ENCODE results near the gene PPP1R1C. TPM values are rescaled to one million over a fixed set of nuclear protein-coding genes. Genes with fewer than 3 reads are reported as not detected.
A peak's percentile ranks its signal among the peaks of the same experiment; 100 is the strongest.

PPP1R1C gene, protein sequence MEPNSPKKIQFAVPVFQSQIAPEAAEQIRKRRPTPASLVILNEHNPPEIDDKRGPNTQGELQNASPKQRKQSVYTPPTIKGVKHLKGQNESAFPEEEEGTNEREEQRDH
- total RNA-seq (ENCODE audit: unreplicated experiment) = 13.8 TPM
- long read RNA-seq, partial matches to known transcripts = 3 of 5 reads
- long read RNA-seq, other reads (novel, unspliced or antisense) = 1 of 5 reads

DNA sequence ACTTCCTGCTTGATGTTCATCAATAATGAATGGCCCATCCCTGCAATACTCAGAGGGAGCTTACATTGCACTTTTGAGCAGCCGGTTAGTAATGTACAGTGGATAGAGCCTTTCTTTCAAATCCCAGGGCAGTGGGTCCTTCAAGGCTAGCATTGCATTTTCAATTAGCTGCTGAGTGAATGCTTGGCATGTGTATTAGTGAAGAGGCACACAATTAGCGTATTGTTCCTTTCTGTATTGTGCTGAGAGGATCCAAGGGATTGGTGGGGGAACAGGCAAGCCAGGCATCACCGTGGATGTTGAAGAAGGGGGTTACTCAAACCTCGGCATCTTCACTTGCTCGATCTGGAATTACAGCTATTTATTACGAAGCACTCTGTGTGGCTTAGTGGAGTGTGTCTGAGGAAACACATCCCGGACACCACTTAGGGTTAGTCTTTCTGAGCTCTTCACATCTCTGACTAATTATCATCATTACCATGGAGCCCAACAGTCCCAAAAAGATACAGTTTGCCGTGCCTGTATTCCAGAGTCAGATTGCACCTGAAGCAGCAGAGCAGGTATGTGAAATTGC, at the start of gene PPP1R1C:
PPP1R1C (plus strand) TSS at position 222 of the 574 bp plus-strand sequence; CDS start at position 480, 258 bp downstream.
- Mint-ChIP-seq H3K36me3 (ENCODE audit: unreplicated experiment) (no peaks in the 10 kb centered on the region), H3K4me3 (ENCODE audit: unreplicated experiment) (peak within 1 kb of the TSS; percentile 68), H3K4me1 (ENCODE audit: low read depth, unreplicated experiment) (peaks cover 21% of the 10 kb centered on the region), H3K9me3 (ENCODE audit: unreplicated experiment) (no peaks in the 10 kb centered on the region), H3K27ac (ENCODE audit: unreplicated experiment) (peak within 1 kb of the TSS; percentile 91), H3K27me3 (ENCODE audit: unreplicated experiment) (no peaks in the 10 kb centered on the region)
- no peak for DNase-seq
- TF ChIP-seq, protein P1, sequence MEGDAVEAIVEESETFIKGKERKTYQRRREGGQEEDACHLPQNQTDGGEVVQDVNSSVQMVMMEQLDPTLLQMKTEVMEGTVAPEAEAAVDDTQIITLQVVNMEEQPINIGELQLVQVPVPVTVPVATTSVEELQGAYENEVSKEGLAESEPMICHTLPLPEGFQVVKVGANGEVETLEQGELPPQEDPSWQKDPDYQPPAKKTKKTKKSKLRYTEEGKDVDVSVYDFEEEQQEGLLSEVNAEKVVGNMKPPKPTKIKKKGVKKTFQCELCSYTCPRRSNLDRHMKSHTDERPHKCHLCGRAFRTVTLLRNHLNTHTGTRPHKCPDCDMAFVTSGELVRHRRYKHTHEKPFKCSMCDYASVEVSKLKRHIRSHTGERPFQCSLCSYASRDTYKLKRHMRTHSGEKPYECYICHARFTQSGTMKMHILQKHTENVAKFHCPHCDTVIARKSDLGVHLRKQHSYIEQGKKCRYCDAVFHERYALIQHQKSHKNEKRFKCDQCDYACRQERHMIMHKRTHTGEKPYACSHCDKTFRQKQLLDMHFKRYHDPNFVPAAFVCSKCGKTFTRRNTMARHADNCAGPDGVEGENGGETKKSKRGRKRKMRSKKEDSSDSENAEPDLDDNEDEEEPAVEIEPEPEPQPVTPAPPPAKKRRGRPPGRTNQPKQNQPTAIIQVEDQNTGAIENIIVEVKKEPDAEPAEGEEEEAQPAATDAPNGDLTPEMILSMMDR (IDR thresholded peaks at IDR 0.05; ENCODE audit: partially characterized antibody, unreplicated experiment) = no peak

DNA sequence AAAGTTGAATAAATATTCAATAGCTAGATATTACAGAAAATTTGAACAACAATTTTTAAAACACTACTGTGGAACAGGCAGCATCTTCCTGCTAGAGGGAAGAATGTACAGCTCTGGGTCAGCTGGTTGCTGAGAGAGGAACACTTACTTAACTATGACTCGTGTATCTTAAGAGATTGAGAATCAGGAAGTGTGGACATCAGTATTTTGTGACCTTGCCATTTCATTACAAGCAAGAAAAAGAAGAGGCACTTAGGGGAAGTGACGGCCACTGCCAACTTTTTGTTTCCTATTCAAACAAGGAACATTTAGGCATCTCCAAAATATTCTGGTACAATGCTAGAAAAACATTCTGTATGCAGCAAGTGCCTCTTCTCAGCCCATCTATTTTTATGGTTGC, 48.2 kb upstream of the PPP1R1C start:
- Mint-ChIP-seq H3K36me3 (ENCODE audit: unreplicated experiment) (no peaks in the 10 kb centered on the region), H3K9me3 (ENCODE audit: unreplicated experiment) (no peaks in the 10 kb centered on the region), H3K4me1 (ENCODE audit: low read depth, unreplicated experiment) (no peaks in the 10 kb centered on the region), H3K27me3 (ENCODE audit: unreplicated experiment) (no peaks in the 10 kb centered on the region), H3K27ac (ENCODE audit: unreplicated experiment) (no peak overlapping the region), H3K4me3 (ENCODE audit: unreplicated experiment) (no peak overlapping the region)
- TF ChIP-seq, protein P1 (IDR thresholded peaks at IDR 0.05; ENCODE audit: partially characterized antibody, unreplicated experiment) = no peak
- DNase-seq = no peak

DNA sequence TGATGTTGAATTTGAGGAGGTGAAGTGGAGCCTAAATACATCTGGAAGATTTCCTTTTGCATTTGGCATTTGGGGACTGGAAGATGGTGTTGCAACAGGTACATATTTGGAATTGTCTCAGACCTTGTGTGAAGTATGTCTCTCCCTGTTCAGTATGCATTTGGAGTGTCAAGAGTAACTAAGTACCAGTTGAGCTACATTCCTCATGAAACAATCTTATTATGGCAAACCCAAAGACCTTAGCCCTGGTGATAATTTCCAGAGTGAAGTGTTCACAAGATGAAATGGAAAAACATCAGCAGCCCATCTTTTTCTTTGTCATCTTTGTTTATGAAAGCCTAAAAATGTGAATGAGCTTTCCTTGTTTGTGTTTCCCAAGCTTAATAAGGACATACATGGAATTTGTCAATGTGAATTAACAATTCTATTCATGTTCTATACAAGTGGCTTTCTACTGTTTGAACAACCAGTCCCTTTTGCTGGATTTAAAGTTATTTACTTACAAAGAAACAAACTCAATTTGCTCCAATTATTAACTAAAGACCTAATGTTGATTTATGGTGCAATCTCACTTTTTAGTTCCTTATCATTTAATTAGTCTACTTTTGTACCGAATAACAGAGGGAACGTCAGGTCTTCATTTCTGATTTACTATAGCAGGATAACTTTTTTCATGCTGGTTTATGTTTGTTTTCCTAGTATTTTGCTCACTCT, 42.1 kb upstream of the PPP1R1C start:
- no peak for DNase-seq
- no peaks in the 10 kb centered on the region for H3K27me3 Mint-ChIP-seq (ENCODE audit: unreplicated experiment)
- H3K27ac Mint-ChIP-seq (ENCODE audit: unreplicated experiment) = no peak overlapping the region
- TF ChIP-seq, protein P1 (IDR thresholded peaks at IDR 0.05; ENCODE audit: partially characterized antibody, unreplicated experiment) = no peak
- H3K36me3 Mint-ChIP-seq (ENCODE audit: unreplicated experiment) = no peaks in the 10 kb centered on the region
- no peaks in the 10 kb centered on the region for H3K9me3 Mint-ChIP-seq (ENCODE audit: unreplicated experiment)
- no peaks in the 10 kb centered on the region for H3K4me1 Mint-ChIP-seq (ENCODE audit: low read depth, unreplicated experiment)
- H3K4me3 Mint-ChIP-seq (ENCODE audit: unreplicated experiment) = no peak overlapping the region

DNA sequence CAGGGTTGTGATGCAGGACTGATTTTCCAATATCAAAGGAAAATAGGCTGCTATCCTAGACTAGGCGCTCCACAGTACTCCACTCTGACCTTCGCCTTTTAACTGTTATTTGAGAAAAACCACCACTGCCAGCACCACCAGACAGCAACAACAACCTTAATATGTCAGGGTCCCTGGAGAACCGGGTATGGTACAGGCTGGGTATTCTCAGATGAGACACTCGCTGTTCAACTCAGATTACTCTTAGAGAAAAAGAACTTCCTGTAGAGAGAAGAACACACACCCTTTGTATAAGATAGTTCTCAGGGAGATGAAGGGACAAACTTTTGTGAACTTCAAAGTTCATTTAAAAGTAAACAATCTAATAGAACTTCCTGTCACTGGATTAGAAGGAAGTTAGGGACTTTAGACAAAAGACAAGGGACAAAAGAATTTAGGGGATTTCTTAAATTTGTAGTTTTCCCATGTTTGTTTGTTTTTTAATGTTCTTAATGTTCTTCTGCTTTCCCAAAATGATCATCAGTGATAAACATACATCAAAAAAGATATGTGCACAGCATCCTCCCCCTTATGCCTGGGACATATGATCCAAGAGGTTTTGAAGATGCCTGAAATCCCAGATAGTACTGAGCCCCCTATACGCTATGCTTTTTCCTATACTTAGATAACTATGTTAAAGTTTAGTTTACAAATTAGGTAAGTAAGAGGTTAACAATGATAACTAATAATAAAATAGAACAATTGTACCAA, 41.3 kb upstream of the PPP1R1C start:
- Mint-ChIP-seq H3K27me3 (ENCODE audit: unreplicated experiment) (no peaks in the 10 kb centered on the region), H3K36me3 (ENCODE audit: unreplicated experiment) (no peaks in the 10 kb centered on the region), H3K4me3 (ENCODE audit: unreplicated experiment) (no peak overlapping the region), H3K9me3 (ENCODE audit: unreplicated experiment) (no peaks in the 10 kb centered on the region), H3K27ac (ENCODE audit: unreplicated experiment) (no peak overlapping the region), H3K4me1 (ENCODE audit: low read depth, unreplicated experiment) (no peaks in the 10 kb centered on the region)
- TF ChIP-seq, protein P1 (IDR thresholded peaks at IDR 0.05; ENCODE audit: partially characterized antibody, unreplicated experiment) = no peak
- DNase-seq = no peak
